OCI-LY1 (cell line): Measurements from ENCODE around the gene PRRG4.

Source experiments
- H2AFZ ChIP-seq: fragments of 200-600 bp; sonication (generic), shearing (Covaris generic); 2 replicates; pipeline ENCODE4 v1.6.0; 2014; ENCODE audit warnings: antibody characterized with exemption, mild to moderate bottlenecking, low read length
- H3F3A ChIP-seq: fragments of 200-600 bp; sonication (generic), shearing (Covaris generic); 2 replicates; pipeline ENCODE4 v1.6.0; 2014; ENCODE audit warnings: mild to moderate bottlenecking, antibody characterized with exemption, low read length, moderate library complexity; ENCODE audit not compliant: insufficient read depth
- H3K27ac ChIP-seq: fragments of 200-600 bp; sonication (generic); 2 replicates; pipeline ENCODE4 v1.5.1; 2014; ENCODE audit warnings: low read length, mixed run types, mild to moderate bottlenecking, low read depth; ENCODE audit not compliant: poor library complexity, severe bottlenecking
- H3K27me3 ChIP-seq: fragments of 200-600 bp; sonication (generic); 2 replicates; pipeline ENCODE4 v1.6.0; 2014; ENCODE audit warnings: antibody characterized with exemption, mild to moderate bottlenecking, low read length, moderate library complexity; ENCODE audit not compliant: insufficient read depth
- H3K36me3 ChIP-seq: fragments of 200-600 bp; sonication (generic); 2 replicates; pipeline ENCODE4 v1.6.1; 2014; ENCODE audit warnings: mild to moderate bottlenecking, antibody characterized with exemption, low read length, moderate library complexity, mixed read lengths; ENCODE audit not compliant: insufficient read depth
- H3K4me1 ChIP-seq: fragments of 200-600 bp; sonication (generic); 2 replicates; pipeline ENCODE4 v1.5.1; 2014; ENCODE audit warnings: mild to moderate bottlenecking, low read length, moderate library complexity; ENCODE audit not compliant: insufficient read depth, severe bottlenecking
- H3K4me2 ChIP-seq: fragments of 200-600 bp; sonication (generic), shearing (Covaris generic); 2 replicates; pipeline ENCODE4 v1.6.1; 2014; ENCODE audit warnings: low read length
- H3K4me3 ChIP-seq: fragments of 200-600 bp; sonication (generic); 2 replicates; pipeline ENCODE4 v1.5.1; 2014; ENCODE audit warnings: low read length, low read depth, mild to moderate bottlenecking, mixed read lengths; ENCODE audit not compliant: poor library complexity, severe bottlenecking
- H3K79me2 ChIP-seq: fragments of 200-600 bp; shearing (Covaris generic); 2 replicates; pipeline ENCODE4 v1.6.1; 2016; ENCODE audit warnings: mixed run types, low read length, mixed read lengths; ENCODE audit not compliant: insufficient read depth
- H3K9ac ChIP-seq: fragments of 200-600 bp; sonication (generic), shearing (Covaris generic); 2 replicates; pipeline ENCODE4 v1.6.1; 2014; ENCODE audit warnings: mild to moderate bottlenecking, low read length, mixed read lengths
- H3K9me2 ChIP-seq: fragments of 200-600 bp; sonication (generic), shearing (Covaris generic); 2 replicates; pipeline ENCODE4 v1.6.1; 2014; ENCODE audit warnings: low read depth, mild to moderate bottlenecking, low read length, mixed read lengths
- H3K9me3 ChIP-seq: fragments of 200-600 bp; shearing (Covaris generic); 2 replicates; pipeline ENCODE4 v1.6.1; 2014; ENCODE audit warnings: low read length, mixed read lengths
- H4K20me1 ChIP-seq: fragments of 200-600 bp; sonication (generic), shearing (Covaris generic); 2 replicates; pipeline ENCODE4 v1.6.0; 2016; ENCODE audit warnings: mild to moderate bottlenecking, low read length; ENCODE audit not compliant: insufficient read depth
- EZH2 ChIP-seq: fragments of 200-600 bp; sonication (generic), shearing (Covaris generic); IDR thresholded peaks from 2 replicates; pipeline ENCODE4 v1.8.0; 2017; ENCODE audit warnings: borderline replicate concordance, mixed run types, mild to moderate bottlenecking, antibody characterized with exemption, low read length, moderate library complexity, mixed read lengths
- TF ChIP-seq, protein P1 (sequence below): fragments of 200-600 bp; sonication (generic), shearing (Covaris generic); IDR thresholded peaks from 2 replicates; pipeline ENCODE4 v1.5.1; 2017; ENCODE audit warnings: mild to moderate bottlenecking, antibody characterized with exemption, low read length, moderate library complexity, mixed read lengths

The PRRG4 gene

DNA sequence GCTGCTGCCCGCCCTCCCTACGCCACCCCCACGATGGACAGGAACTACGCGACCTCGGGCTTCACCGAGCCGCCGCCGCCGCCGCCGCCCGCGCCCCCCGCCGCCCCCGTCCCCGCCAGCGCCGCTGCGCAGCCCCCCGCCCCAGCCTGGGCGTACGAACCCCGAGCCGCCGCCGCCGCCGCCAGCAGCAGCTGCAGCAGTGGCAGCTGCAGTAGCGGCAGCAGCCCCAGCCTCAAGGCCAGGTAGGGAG is 63.3 kb downstream of the PRRG4 start:
- no peaks in the 10 kb centered on the region for H4K20me1 ChIP-seq

DNA sequence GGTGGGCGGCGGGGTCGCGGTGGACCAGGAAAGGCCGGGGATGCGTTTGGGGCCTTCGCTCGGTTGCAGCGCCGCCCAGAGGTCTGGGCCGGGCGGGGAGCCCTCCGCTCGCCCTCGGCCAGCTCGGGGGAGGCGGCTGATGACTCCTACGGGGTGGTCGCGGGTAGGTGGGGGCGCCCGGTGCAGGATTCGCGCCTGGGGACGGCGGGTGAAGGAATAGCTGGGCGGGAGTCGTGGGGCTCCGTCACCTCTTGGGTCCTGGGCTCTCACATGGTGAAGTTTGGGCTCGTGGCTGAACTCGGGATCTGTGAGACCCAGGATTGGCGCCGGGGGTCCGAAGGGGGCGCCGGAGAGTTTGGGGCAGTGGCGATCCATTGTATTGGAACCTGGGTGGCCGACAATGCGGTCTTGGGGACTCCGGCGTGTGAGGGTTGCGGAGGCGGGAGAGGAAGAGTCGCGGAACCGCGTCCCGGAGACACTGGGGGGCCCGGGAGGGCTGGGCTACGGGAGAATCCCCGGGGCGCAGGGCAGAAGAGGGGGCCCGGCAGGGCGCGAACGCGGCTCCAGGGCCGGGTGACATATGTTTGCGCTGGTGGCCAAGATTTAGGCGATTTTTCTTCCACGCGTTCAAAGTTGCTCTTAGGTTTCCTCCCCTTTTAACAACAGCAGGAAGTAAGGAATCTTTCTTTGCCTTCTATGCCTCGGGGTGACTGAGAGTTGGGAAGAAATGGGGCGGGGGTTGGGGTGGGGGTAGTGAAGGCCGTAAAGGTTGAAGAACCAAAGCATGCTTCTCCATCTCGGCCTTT is 63.8 kb downstream of the PRRG4 start:
- no peaks in the 10 kb centered on the region for H3K27me3 ChIP-seq
- no peak overlapping the region for H2AFZ ChIP-seq
- no peak for TF ChIP-seq EZH2
- TF ChIP-seq, protein P1, sequence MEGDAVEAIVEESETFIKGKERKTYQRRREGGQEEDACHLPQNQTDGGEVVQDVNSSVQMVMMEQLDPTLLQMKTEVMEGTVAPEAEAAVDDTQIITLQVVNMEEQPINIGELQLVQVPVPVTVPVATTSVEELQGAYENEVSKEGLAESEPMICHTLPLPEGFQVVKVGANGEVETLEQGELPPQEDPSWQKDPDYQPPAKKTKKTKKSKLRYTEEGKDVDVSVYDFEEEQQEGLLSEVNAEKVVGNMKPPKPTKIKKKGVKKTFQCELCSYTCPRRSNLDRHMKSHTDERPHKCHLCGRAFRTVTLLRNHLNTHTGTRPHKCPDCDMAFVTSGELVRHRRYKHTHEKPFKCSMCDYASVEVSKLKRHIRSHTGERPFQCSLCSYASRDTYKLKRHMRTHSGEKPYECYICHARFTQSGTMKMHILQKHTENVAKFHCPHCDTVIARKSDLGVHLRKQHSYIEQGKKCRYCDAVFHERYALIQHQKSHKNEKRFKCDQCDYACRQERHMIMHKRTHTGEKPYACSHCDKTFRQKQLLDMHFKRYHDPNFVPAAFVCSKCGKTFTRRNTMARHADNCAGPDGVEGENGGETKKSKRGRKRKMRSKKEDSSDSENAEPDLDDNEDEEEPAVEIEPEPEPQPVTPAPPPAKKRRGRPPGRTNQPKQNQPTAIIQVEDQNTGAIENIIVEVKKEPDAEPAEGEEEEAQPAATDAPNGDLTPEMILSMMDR, result peak; percentile 70
- H3K27ac ChIP-seq, result peak overlapping the region; percentile 64
- no peaks in the 10 kb centered on the region for H3F3A ChIP-seq
- peaks cover 27% of the 10 kb centered on the region for H3K4me1 ChIP-seq
- H3K9me2 ChIP-seq, result no peaks in the 10 kb centered on the region
- H3K4me2 ChIP-seq, result peak overlapping the region; percentile 90
- peak overlapping the region; percentile 93 for H3K4me3 ChIP-seq
- H3K9me3 ChIP-seq, result no peaks in the 10 kb centered on the region
- H3K36me3 ChIP-seq, result no peaks in the 10 kb centered on the region
- peaks cover 43% of the 10 kb centered on the region for H3K79me2 ChIP-seq
- peak overlapping the region; percentile 98 for H3K9ac ChIP-seq
- no peaks in the 10 kb centered on the region for H4K20me1 ChIP-seq

More for the DNA sequence above, 63.3 kb downstream of the PRRG4 start:
- peak overlapping the region; percentile 90; the same call in 1 of the 2 replicates for H3K4me2 ChIP-seq
- H3K79me2 ChIP-seq, result peaks cover 40% of the 10 kb centered on the region
- no peaks in the 10 kb centered on the region for H3K36me3 ChIP-seq
- H3K9ac ChIP-seq, result peak overlapping the region; percentile 98
- H3K9me3 ChIP-seq, result no peaks in the 10 kb centered on the region
- TF ChIP-seq, protein P1, result no peak
- TF ChIP-seq EZH2, result no peak
- no peaks in the 10 kb centered on the region for H3F3A ChIP-seq
- H2AFZ ChIP-seq, result no peak overlapping the region
- H3K27ac ChIP-seq, result peak overlapping the region; percentile 64
- no peaks in the 10 kb centered on the region for H3K27me3 ChIP-seq
- H3K4me3 ChIP-seq, result peak overlapping the region; percentile 93
- peaks cover 27% of the 10 kb centered on the region for H3K4me1 ChIP-seq
- H3K9me2 ChIP-seq, result no peaks in the 10 kb centered on the region

DNA sequence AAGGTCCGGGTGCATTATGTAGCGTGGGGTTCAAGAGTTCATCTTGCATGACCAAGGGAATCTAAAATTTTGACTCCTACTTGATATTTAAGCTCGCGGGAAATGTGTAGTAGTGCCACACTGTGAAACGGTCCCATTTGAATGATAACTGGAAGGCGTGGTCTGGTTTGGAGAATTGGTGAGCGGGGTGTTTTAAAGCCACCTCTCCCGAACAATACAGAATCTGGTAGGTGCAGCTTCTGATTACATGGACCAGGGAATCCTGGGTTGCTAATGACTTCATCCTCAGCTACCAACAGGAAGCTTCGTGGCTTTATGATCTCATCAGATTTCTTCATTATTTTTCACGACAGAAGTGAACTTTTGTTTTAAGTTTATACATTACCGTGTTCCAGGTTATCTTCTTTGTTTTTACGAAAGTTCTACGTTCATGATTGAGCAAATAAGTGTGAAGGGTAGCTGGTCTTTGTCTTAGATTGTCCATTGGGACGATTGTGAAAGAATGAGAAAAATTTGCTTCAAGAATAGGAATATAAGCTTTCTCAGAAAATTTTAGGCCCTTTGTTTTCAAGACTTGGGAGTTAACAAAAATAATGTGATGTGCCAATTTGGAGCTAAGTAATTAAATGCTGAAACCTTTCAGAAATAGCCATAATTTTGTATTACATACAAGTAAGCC is 64.6 kb downstream of the PRRG4 start:
- H3K27me3 ChIP-seq, result no peaks in the 10 kb centered on the region
- peaks cover 27% of the 10 kb centered on the region for H3K4me1 ChIP-seq
- H2AFZ ChIP-seq, result no peak overlapping the region
- no peaks in the 10 kb centered on the region for H3F3A ChIP-seq
- peak overlapping the region; percentile 93 for H3K4me3 ChIP-seq
- peak overlapping the region; percentile 64 for H3K27ac ChIP-seq
- H4K20me1 ChIP-seq, result no peaks in the 10 kb centered on the region
- no peaks in the 10 kb centered on the region for H3K9me3 ChIP-seq
- H3K79me2 ChIP-seq, result peaks cover 49% of the 10 kb centered on the region
- no peaks in the 10 kb centered on the region; the same call in 1 of the 2 replicates for H3K36me3 ChIP-seq
- TF ChIP-seq, protein P1, result no peak
- H3K4me2 ChIP-seq, result peak overlapping the region; percentile 90
- peak overlapping the region; percentile 98 for H3K9ac ChIP-seq
- no peaks in the 10 kb centered on the region for H3K9me2 ChIP-seq
